K562 (cell line): Measurements from ENCODE around the gene COA6. TPM values are rescaled to one million over a fixed set of nuclear protein-coding genes. Genes with fewer than 3 reads are reported as not detected.

Source experiments
- ATAC-seq: fragments of 200-7000 bp; cut with Tn5 transposase; 3 replicates; pipeline ENCODE4 v1.9.1; 2020; ENCODE audit warnings: moderate library complexity
- BruUV-seq: library from RNA; stranded (reverse); fragments of 400-500 nt; replicated peaks from 2 replicates; lab custom pipeline; 2021; lab: Mats Ljungman, UMichigan
- CTCF ChIA-PET: fragments of 300-600 bp; formaldehyde crosslinking; extraction: SDS; loops from one replicate; lab custom pipeline; 2021; ENCODE audit warnings: low intra/inter-chr PET ratio; lab: Yijun Ruan, JAX
- POLR2A ChIA-PET: fragments of 300-600, 350-650 bp; sonication (Branson Sonifier 250); formaldehyde crosslinking; extraction: SDS; loops from one replicate; lab custom pipeline; 2021; ENCODE audit warnings: antibody characterized with exemption, inconsistent platforms; lab: Yijun Ruan, JAX
- DNase-seq, 4 experiments: peaks; one replicate each; pipeline versions ENCODE4 v3.0.0 to v3.0.0-alpha.2; 2011 to 2018; ENCODE audit warnings: low spot score in 3 of 4, mixed read lengths in 3 of 4; ENCODE audit errors: extremely low read depth in 1 of 4
- FAIRE-seq: peaks from 2 replicates; lab custom pipeline; 2011; peaks lifted over from hg19 to GRCh38; lab: Jason Lieb, UNC
- H2AFZ ChIP-seq: 2 replicates; pipeline ENCODE4 v1.6.0; 2011; ENCODE audit warnings: low read depth, low read length, control low read depth, inconsistent platforms
- H3K27ac ChIP-seq: fragments of 200-600 bp; 3 replicates; pipeline ENCODE4 v1.8.0; 2011; ENCODE audit warnings: low read depth, mild to moderate bottlenecking, control low read depth, inconsistent platforms, low read length, moderate library complexity, mixed read lengths; ENCODE audit errors: extremely low read depth
- H3K27me3 ChIP-seq, 2 experiments: fragments of 300-600 bp in 1 of 2; 2 replicates in 1 of 2; 3 replicates in 1 of 2; pipeline versions ENCODE4 v1.6.0 to v1.8.0; 2011; ENCODE audit warnings: inconsistent platforms in 2 of 2, low read length in 2 of 2, mild to moderate bottlenecking in 1 of 2, mixed read lengths in 1 of 2, moderate library complexity in 1 of 2; ENCODE audit not compliant: control insufficient read depth in 2 of 2, insufficient read depth in 2 of 2
- H3K36me3 ChIP-seq: fragments of 300-600 bp; 3 replicates; pipeline ENCODE4 v1.8.0; 2011; ENCODE audit warnings: mild to moderate bottlenecking, low read length, inconsistent platforms; ENCODE audit not compliant: control insufficient read depth, insufficient read depth
- H3K4me1 ChIP-seq, 2 experiments: fragments of 200-600 bp in 1 of 2; replicated peaks in 1 of 2; 2 replicates in 1 of 2; 3 replicates in 1 of 2; pipeline versions ENCODE4 v1.5.1 to v1.8.0; 2011; ENCODE audit warnings: inconsistent platforms in 2 of 2, low read length in 2 of 2, mild to moderate bottlenecking in 1 of 2, mixed read lengths in 1 of 2, moderate library complexity in 1 of 2; ENCODE audit not compliant: control insufficient read depth in 2 of 2, insufficient read depth in 2 of 2
- H3K4me2 ChIP-seq: 2 replicates; pipeline ENCODE4 v1.6.1; 2011; ENCODE audit warnings: low read length, control low read depth, inconsistent platforms, mixed read lengths; ENCODE audit not compliant: insufficient read depth
- H3K4me3 ChIP-seq: fragments of 200-600 bp; sonication (generic), shearing (Covaris generic); 2 replicates; pipeline ENCODE4 v1.5.1; 2016; ENCODE audit warnings: control low read depth, inconsistent platforms
- H3K79me2 ChIP-seq: fragments of 200-600 bp; 3 replicates; pipeline ENCODE4 v1.8.0; 2011; ENCODE audit warnings: low read length, inconsistent platforms; ENCODE audit not compliant: control insufficient read depth, insufficient read depth
- H3K9ac ChIP-seq, 2 experiments: 2 replicates each; pipeline versions ENCODE4 v1.6.0 to v1.6.1; 2011; ENCODE audit warnings: low read depth in 2 of 2, low read length in 2 of 2, control low read depth in 1 of 2, inconsistent platforms in 1 of 2, mild to moderate bottlenecking in 1 of 2, mixed read lengths in 1 of 2; ENCODE audit not compliant: insufficient read depth in 1 of 2
- H3K9me1 ChIP-seq: one replicate; pipeline ENCODE4 v1.6.0; 2011; ENCODE audit warnings: inconsistent platforms, mild to moderate bottlenecking, low read length, moderate library complexity; ENCODE audit not compliant: control insufficient read depth, insufficient read depth
- H3K9me3 ChIP-seq: replicated peaks from 2 replicates; pipeline ENCODE4 v1.5.1; 2011; ENCODE audit warnings: low read depth, low read length, inconsistent platforms; ENCODE audit not compliant: control insufficient read depth, insufficient read depth
- H4K20me1 ChIP-seq: replicated peaks from 2 replicates; pipeline ENCODE4 v1.6.1; 2011; ENCODE audit warnings: low read length, inconsistent platforms, mixed read lengths; ENCODE audit not compliant: control insufficient read depth, insufficient read depth
- CBX3 ChIP-seq, 2 experiments: IDR thresholded peaks; 1 replicate in 1 of 2; 2 replicates in 1 of 2; pipeline ENCODE4 v1.6.1; 2012; ENCODE audit warnings: inconsistent platforms in 2 of 2, low read length in 2 of 2, borderline replicate concordance in 1 of 2, control low read depth in 1 of 2
- CBX5 ChIP-seq: IDR thresholded peaks from 2 replicates; pipeline ENCODE4 v1.6.1; 2014; ENCODE audit warnings: low read depth, borderline replicate concordance
- ELK1 ChIP-seq: sonication (generic); formaldehyde crosslinking; IDR thresholded peaks from 2 replicates; pipeline ENCODE4 v1.8.1; 2022; ENCODE audit warnings: missing genetic modification reagents
- MCM2 ChIP-seq: fragments of 450-650 bp; IDR thresholded peaks from 2 replicates; pipeline ENCODE4 v1.6.1; 2017; ENCODE audit warnings: low read depth, mild to moderate bottlenecking
- POLR2B ChIP-seq: fragments of 450-650 bp; IDR thresholded peaks from 2 replicates; pipeline ENCODE4 v1.6.1; 2018; ENCODE audit warnings: low read depth; ENCODE audit not compliant: partially characterized antibody
- TRIM24 ChIP-seq, 2 experiments: fragments of 450-650 bp; IDR thresholded peaks; 2 replicates each; pipeline ENCODE4 v1.6.1; 2016
- TRIM28 ChIP-seq: fragments of 450-650 bp; IDR thresholded peaks from 2 replicates; pipeline ENCODE4 v1.6.1; 2017
- ZBTB49 ChIP-seq: sonication (generic); formaldehyde crosslinking; IDR thresholded peaks from 2 replicates; pipeline ENCODE4 v1.8.0; 2022; ENCODE audit warnings: missing genetic modification reagents, mild to moderate bottlenecking, borderline replicate concordance
- ZFP30 ChIP-seq: fragments of 250-450 bp; sonication (Bioruptor Pico); IDR thresholded peaks from 2 replicates; pipeline ENCODE4 v1.8.0; 2022; ENCODE audit warnings: moderate library complexity, mild to moderate bottlenecking, inconsistent platforms, borderline replicate concordance
- ZNF696 ChIP-seq: fragments of 250-450 bp; sonication (Bioruptor Pico); conservative IDR thresholded peaks from 2 replicates; pipeline ENCODE4 v1.4.0; 2020; ENCODE audit warnings: mild to moderate bottlenecking, moderate library complexity
- WGBS: fragments of 100-300 bp; shearing (Covaris generic); methylation state at CpG from one replicate; pipeline ENCODE4 v1.1.6; 2016; ENCODE audit warnings: low coverage, mixed read lengths; ENCODE audit not compliant: insufficient coverage; ENCODE audit errors: missing lambda C conversion rate; 5-methylcytosine and 5-hydroxymethylcytosine counted together
- in situ Hi-C: fragments of 300-500 bp; cut with MboI; formaldehyde crosslinking; loops from 4 replicates; pipeline ENCODE4 v1.15.0; 2018; ENCODE audit warnings: inconsistent platforms, mixed read lengths
- intact Hi-C: fragments of 100-400 bp; cut with micrococcal nuclease; formaldehyde crosslinking; loops from 2 replicates; pipeline ENCODE4 v1.14.2; 2022
- polyA plus RNA-seq, 8 experiments: library from polyadenylated mRNA; depleted of rRNA in 4 of 8; stranded (reverse) in 5 of 8; unstranded in 3 of 8; fragments of >200 nt; fragmentation: Nextera tagmentation in 2 of 8; fragmentation: Illumina TruSeq in 1 of 8; extraction: Ambion mirVana in 2 of 8; extraction: Trizol in 1 of 8; gene quantifications; 2 replicates each; pipeline versions ENCODE4 v1.2.1 to v1.2.3, GENCODE V29; 2011 to 2014; ENCODE audit warnings: inconsistent platforms in 1 of 8, missing spikeins in 1 of 8
- total RNA-seq, 7 experiments: library from RNA; depleted of rRNA in 6 of 7; stranded (reverse); fragments of >200 nt in 6 of 7; fragmentation: Illumina TruSeq in 2 of 7; extraction: Trizol in 2 of 7; gene quantifications; 2 replicates each; pipeline versions ENCODE4 v1.2.1 to v1.2.3, GENCODE V29; 2011 to 2021; ENCODE audit warnings: low replicate concordance in 1 of 7
- TF ChIP-seq, protein P1 (sequence below), 2 experiments: fragments of 200-800 bp in 1 of 2; sonication (Bioruptor generic) in 1 of 2; sonication (generic) in 1 of 2; formaldehyde crosslinking in 1 of 2; IDR thresholded peaks in 1 of 2; conservative IDR thresholded peaks in 1 of 2; 2 replicates each; pipeline versions ENCODE4 v1.5.0 to v1.6.1; 2016 to 2020; ENCODE audit warnings: missing compliant biosample characterization in 1 of 2, missing genetic modification characterization in 1 of 2, missing genetic modification reagents in 1 of 2

The COA6 gene
- total and polyA plus RNA-seq, 9 of the 15 experiments (the other 6 are each of a cell fraction or from before 2014, with no cell fraction given), result 77.7 to 187 (median 134) TPM

GRCh38 chr1:234337233-234337632, 36.0 kb upstream of the COA6 start:
- H3K9me3 ChIP-seq, result peaks cover 4% of the 10 kb centered on the region
- no peak overlapping the region for H3K27ac ChIP-seq
- H3K4me1 ChIP-seq, result no peaks in the 10 kb centered on the region
- CTCF ChIA-PET, result no interaction called here
- H4K20me1 ChIP-seq, result no peaks in the 10 kb centered on the region
- no peaks in the 10 kb centered on the region for H3K79me2 ChIP-seq
- no peak for DNase-seq
- no peak for ATAC-seq
- H3K9me1 ChIP-seq, result no peaks in the 10 kb centered on the region
- no peak overlapping the region for H3K9ac ChIP-seq
- TF ChIP-seq POLR2B (no peak), CBX5 (0 out of 2 replicates have a peak, but pooled peaks have one; percentile 20), ZFP30 (CRISPR knock-in tag) (no peak), CBX3 (IDR thresholded peaks at IDR 0.05; ENCODE audit: borderline replicate concordance in 1 of 2, low read length in 2 of 2) (peak in 1 of 2 experiments; percentile 94; a peak in 2 of 3 replicates), TRIM24 (IDR thresholded peaks at IDR 0.05) (0 out of 4 replicates have a peak, but pooled peaks of 1 of the 2 experiments have one; percentile 6), TRIM28 (peak; percentile 75; the same call in 1 of the 2 replicates)
- TF ChIP-seq, all 486 proteins: peak for 4
- WGBS, result 4% methylated on average over 1 of the region's 1 CpG
- Histone ChIP-seq H2AFZ (no peak overlapping the region), H3K4me2 (no peak overlapping the region), H3K4me3 (no peak overlapping the region), H3K36me3 (no peaks in the 10 kb centered on the region), H3K27me3 (no peaks in the 10 kb centered on the region)
- FAIRE-seq, result no peak
- in situ Hi-C loops, result no loop called here
- intact Hi-C loops, result no loop called here
- BruUV-seq, result no TSS peak
- POLR2A ChIA-PET, result interaction anchor here (1.2 kb wide), 1 partner anchor 9 kb away, joined by 3 read pairs; no protein-coding TSS in a partner anchor

DNA sequence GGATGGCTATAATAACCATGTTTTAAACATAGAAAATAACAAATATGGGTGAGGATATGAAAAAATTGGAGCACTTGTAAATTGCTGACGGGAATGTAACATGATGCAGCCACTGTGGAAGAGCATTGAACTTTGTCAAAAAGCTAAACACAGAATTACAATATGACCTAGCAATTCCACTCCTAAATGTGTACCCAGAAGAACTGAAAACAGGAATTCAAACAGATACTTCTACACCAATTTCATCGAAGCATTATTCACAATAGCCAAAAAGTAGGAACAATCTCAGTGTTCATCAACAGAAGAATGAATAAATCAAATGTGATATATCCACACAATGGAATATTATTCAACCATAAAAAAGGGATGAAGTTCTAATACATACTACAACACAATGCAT, 32.7 kb upstream of the COA6 start:
- DNase-seq, result no peak
- no peaks in the 10 kb centered on the region for H3K9me1 ChIP-seq
- ChIA-PET POLR2A (no interaction called here), CTCF (no interaction called here)
- 2% methylated on average over 2 of the region's 2 CpGs for WGBS
- H3K9ac ChIP-seq, result no peak overlapping the region
- no peaks in the 10 kb centered on the region for H3K4me1 ChIP-seq
- in situ Hi-C loops (no loop called here), intact Hi-C loops (no loop called here)
- no peak overlapping the region for H2AFZ ChIP-seq
- no peak overlapping the region for H3K4me3 ChIP-seq
- no peaks in the 10 kb centered on the region for H3K79me2 ChIP-seq
- no peak for ATAC-seq
- H3K9me3 ChIP-seq, result peaks cover 4% of the 10 kb centered on the region
- no peaks in the 10 kb centered on the region for H4K20me1 ChIP-seq
- H3K36me3 ChIP-seq, result no peaks in the 10 kb centered on the region
- H3K27ac ChIP-seq, result no peak overlapping the region
- FAIRE-seq, result peak; percentile 49
- no TSS peak for BruUV-seq
- no peak overlapping the region for H3K4me2 ChIP-seq
- no peaks in the 10 kb centered on the region for H3K27me3 ChIP-seq
- TF ChIP-seq ZNF696 (CRISPR knock-in tag) (no peak), ZBTB49 (CRISPR knock-in tag) (no peak), MCM2 (no peak), ELK1 (CRISPR knock-in tag) (no peak)
- TF ChIP-seq, protein P1, sequence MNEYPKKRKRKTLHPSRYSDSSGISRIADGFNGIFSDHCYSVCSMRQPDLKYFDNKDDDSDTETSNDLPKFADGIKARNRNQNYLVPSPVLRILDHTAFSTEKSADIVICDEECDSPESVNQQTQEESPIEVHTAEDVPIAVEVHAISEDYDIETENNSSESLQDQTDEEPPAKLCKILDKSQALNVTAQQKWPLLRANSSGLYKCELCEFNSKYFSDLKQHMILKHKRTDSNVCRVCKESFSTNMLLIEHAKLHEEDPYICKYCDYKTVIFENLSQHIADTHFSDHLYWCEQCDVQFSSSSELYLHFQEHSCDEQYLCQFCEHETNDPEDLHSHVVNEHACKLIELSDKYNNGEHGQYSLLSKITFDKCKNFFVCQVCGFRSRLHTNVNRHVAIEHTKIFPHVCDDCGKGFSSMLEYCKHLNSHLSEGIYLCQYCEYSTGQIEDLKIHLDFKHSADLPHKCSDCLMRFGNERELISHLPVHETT (CRISPR knock-in tag; conservative IDR thresholded peaks at IDR 0.05 in 1 of 2, IDR thresholded peaks at IDR 0.05 in 1 of 2), result no peak
